IPS-NIHi11 (cell line): Measurements from ENCODE around the gene CRACR2A.

Experiments
- DNase-seq: peaks from one replicate; pipeline ENCODE4 v3.0.0; 2012; ENCODE audit warnings: mixed read lengths, low spot score

Gene CRACR2A

GRCh38 chr12:3752741-3753486 lies at the start of gene CRACR2A:
Gene CRACR2A, minus strand, starts transcription at chr12:3753109. Its CDS starts 56,110 bp downstream, at chr12:3696999.
- DNase-seq = peak; percentile 96

GRCh38 chr12:3797531-3798048 lies 44.7 kb upstream of the CRACR2A start:
- no peak for DNase-seq

GRCh38 chr12:3795492-3796133 lies 42.7 kb upstream of the CRACR2A start:
- DNase-seq = no peak

GRCh38 chr12:3795066-3795465 lies 42.2 kb upstream of the CRACR2A start:
- DNase-seq = no peak

- DNase-seq = no peak
These were observed 39.8 kb upstream of the CRACR2A start for GRCh38 chr12:3792623-3793288.

GRCh38 chr12:3791256-3791874 lies 38.5 kb upstream of the CRACR2A start:
- DNase-seq = no peak

GRCh38 chr12:3790642-3791041 lies 37.7 kb upstream of the CRACR2A start:
- DNase-seq = no peak

- no peak for DNase-seq
These were observed 36.9 kb upstream of the CRACR2A start for GRCh38 chr12:3789838-3790237.

- DNase-seq = peak; percentile 56
These were observed 24.4 kb upstream of the CRACR2A start for GRCh38 chr12:3777206-3777809.

GRCh38 chr12:3775385-3776035 lies 22.6 kb upstream of the CRACR2A start:
- DNase-seq = no peak

- no peak for DNase-seq
These were observed 19.5 kb upstream of the CRACR2A start for GRCh38 chr12:3772380-3772779.

- no peak for DNase-seq
These were observed 18.9 kb upstream of the CRACR2A start for GRCh38 chr12:3771853-3772252.

GRCh38 chr12:3770891-3771290 lies 18.0 kb upstream of the CRACR2A start:
- DNase-seq = no peak

GRCh38 chr12:3768911-3769447 lies 16.1 kb upstream of the CRACR2A start:
- DNase-seq = no peak

- no peak for DNase-seq
These were observed 8.3 kb upstream of the CRACR2A start for GRCh38 chr12:3761116-3761735.

GRCh38 chr12:3759878-3760277 lies 7.0 kb upstream of the CRACR2A start:
- DNase-seq = no peak

GRCh38 chr12:3757261-3757660 lies 4.4 kb upstream of the CRACR2A start:
- no peak for DNase-seq

- DNase-seq = no peak
These were observed 3.0 kb upstream of the CRACR2A start for GRCh38 chr12:3755898-3756297.

GRCh38 chr12:3753544-3754284 lies 805 bp upstream of the CRACR2A start:
- no peak for DNase-seq

GRCh38 chr12:3752096-3752709 lies 706 bp downstream of the CRACR2A start:
- DNase-seq = no peak
